NCI-H1092 (cell line): ENCODE measurements around the gene ZSWIM1.
"Not testable (repeated sequence)": the region's sequence is repeated elsewhere in the genome, so short reads cannot be mapped to it uniquely, and the experiment has no call there.

Source experiments
- DNase-seq: peaks from one replicate; lab custom pipeline; 2025; lab: John Stamatoyannopoulos, UW

Gene ZSWIM1

GRCh38 chr20:45931680-45932079 is 50.7 kb downstream of the ZSWIM1 start:
- DNase-seq, result not testable (repeated sequence)

GRCh38 chr20:45933266-45934045 is 52.4 kb downstream of the ZSWIM1 start:
- peak; percentile 69 for DNase-seq

DNA sequence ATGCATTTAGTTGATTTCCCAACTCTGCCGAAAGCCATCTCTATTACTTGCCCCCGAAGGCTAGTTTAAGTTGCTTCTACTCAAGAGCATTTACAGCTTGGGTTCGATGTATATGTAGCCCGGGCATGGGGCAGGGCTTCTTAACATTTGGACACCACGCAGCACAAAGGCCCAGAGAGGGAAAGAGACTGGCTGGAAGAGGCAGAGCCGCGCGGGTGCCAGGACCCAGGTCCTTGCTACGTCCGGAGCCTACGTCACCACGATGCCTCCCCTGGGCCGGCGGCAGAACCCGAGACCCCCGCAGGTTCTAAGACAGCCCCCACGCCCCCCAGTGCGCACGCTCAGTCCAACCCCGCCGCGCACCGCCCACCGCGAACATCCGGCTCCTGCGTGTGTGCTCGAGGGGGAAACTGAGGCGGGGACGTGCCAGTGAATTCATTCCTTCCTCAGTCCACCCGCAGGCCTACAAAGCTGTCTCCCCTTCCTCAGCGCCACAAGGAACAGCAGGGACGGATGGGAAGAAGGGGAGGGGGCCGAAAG is 53.1 kb downstream of the ZSWIM1 start:
- DNase-seq, result peak; percentile 62
